GM19324 (cell line): ENCODE results near the gene CHPF.

Experiments
- ATAC-seq: cut with Tn5 transposase; IDR thresholded peaks from one replicate; pipeline ENCODE4 v1.9.1; 2021; ENCODE audit warnings: mild to moderate bottlenecking, moderate library complexity; ENCODE audit not compliant: unreplicated experiment, low FRiP score

The CHPF gene, protein sequence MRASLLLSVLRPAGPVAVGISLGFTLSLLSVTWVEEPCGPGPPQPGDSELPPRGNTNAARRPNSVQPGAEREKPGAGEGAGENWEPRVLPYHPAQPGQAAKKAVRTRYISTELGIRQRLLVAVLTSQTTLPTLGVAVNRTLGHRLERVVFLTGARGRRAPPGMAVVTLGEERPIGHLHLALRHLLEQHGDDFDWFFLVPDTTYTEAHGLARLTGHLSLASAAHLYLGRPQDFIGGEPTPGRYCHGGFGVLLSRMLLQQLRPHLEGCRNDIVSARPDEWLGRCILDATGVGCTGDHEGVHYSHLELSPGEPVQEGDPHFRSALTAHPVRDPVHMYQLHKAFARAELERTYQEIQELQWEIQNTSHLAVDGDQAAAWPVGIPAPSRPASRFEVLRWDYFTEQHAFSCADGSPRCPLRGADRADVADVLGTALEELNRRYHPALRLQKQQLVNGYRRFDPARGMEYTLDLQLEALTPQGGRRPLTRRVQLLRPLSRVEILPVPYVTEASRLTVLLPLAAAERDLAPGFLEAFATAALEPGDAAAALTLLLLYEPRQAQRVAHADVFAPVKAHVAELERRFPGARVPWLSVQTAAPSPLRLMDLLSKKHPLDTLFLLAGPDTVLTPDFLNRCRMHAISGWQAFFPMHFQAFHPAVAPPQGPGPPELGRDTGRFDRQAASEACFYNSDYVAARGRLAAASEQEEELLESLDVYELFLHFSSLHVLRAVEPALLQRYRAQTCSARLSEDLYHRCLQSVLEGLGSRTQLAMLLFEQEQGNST

GRCh38 chr2:219543596-219544358 is at the start of gene CHPF, which contains the start of gene TMEM198:
TSS of gene CHPF (minus strand) at chr2:219543809. CDS start at chr2:219543538, 271 bp downstream.
TSS of gene TMEM198 (plus strand) at chr2:219544028. CDS start at chr2:219544728, 700 bp downstream.
- peak; percentile 80 for ATAC-seq

DNA sequence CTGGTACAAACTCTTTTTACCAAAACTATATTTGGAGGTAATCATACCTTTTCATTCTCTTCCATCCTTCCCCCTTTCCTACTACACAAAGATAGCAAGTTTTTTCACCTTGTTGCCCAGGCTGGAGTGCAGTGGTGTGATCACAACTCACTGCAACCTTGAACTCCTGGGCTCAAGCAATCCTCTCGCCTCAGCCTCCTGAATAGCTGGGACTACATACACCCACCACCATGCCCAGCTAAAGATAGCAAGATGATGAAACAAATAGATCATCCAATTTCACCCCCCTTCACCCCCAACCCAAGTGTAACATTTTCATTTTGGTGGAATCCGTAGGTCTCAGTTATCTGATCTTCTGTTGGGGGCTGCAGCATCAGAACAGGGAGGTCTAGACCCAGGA is 49.5 kb upstream of the CHPF start:
- no peak for ATAC-seq

DNA sequence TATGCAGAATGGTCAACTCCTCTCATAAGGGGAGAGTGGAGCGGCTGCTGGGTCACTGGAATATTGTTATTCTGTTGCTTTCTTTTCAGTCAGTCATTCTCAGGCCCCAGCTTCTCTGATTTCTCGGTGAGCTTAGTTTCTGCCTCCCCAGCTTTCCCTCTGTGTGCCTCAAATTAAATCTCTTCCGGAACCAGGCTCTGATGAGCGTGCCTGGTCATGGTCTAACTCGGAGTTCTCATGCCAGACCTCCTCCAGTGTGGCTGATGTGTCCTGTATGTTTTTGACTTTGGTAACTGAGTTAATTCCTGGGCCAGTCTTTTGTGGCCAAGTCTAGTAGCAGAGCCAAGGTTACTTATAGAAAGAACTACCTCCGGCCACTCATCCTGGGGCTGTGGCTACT is 49.1 kb upstream of the CHPF start:
- no peak for ATAC-seq

DNA sequence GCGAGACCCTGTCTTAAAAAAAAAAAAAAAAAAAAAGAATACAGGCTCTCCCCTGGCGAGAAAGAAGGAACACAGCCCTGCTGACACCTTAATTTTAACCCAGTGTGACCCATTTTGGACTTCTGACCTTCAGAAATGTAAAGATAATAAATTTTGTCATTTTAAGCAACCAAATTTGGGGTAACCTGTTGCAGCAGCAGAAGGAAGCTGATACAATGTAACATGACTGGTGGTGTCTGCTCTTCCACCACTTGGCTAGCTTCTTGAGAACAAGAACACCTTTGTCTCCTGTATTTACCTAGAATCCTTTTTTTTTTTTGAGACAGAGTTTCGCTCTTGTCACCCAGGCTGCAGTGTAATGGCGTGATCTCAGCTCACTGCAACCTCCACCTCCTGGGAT is 47.5 kb upstream of the CHPF start:
- ATAC-seq = no peak

DNA sequence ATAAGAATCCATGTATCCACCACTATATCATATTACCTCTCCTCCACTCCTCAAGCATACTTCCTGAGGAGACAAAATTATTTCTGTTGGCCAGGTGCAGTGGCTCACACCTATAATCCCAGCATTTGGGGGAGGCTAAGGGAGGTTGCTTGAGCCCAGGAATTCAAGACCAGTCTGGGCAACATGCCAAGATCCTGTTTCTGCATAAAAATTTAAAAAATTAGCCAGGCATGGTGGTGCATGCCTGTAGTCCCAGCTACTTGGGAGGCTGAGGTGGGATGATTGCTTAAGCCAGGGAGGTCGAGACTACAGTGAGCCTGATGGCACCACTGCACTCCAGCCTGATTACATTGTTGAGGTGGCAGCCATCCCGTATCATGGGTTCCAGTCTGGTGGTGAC is 37.7 kb upstream of the CHPF start:
- no peak for ATAC-seq

- ATAC-seq = no peak
These were observed 35.4 kb upstream of the CHPF start for GRCh38 chr2:219578811-219579613.

DNA sequence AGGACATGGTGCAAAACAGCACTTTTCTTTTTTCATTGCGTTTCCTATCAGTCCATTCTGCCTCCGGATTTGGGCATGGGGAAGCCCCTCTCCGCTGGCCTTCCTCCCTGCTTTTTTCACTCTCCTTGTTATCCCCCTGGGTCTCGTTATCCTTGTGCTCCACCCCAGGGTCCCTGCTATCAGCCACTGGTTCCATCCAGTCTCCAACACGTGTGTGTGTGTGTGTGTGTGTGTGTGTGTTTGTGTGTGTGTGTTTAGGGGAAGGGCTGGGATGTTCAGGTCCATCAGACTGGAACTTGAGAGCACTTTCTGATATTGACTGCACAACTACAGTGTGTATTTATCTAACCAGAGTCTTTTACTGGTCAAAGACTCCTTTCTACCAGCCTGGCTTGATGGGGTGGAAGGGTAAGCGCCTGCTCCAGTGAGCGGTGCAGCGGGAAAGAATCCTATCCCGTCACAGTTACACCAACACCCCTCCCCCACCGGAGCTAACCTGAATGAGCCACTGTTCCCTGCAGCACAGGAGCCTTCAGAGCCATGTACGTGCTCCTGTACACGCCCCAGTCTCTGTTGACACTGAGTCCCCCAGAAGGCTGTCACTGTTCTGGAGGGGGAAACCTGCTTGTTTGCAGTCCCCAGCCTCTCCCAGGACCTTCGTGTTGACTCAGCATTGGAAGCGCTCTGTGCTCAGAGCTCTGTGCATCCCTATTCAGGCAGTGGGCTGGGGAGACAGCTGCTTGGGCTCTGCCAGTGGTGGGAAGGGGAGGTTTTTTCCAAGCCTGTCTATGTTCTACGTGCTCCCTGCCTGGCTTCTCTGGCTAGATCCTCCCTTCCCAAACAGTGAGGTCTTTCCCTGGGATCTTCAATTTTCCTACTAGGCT is 33.1 kb upstream of the CHPF start:
- no peak for ATAC-seq

- no peak for ATAC-seq
These were observed 32.2 kb upstream of the CHPF start for GRCh38 chr2:219575566-219576504.

- no peak for ATAC-seq
These were observed 31.1 kb upstream of the CHPF start for GRCh38 chr2:219574484-219575311.

DNA sequence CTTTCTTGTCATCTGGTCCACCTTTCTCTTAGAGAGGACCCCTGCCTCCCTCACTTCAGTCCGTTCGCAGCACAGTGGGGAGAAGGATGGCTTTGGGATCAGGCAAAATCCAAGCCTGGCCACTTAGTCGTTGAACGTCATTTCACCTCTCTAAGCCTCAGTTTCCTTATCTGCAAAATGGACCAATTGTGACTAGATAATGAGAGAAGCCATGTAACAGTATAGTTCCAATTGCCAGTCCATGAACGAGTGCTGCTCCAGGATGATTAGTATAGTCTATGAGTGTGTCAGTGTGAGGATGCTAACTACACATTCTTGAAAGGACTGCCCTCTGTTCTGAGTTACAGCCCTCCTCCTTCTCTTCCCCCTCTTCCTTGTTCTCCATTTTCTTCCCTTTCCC is 29.6 kb upstream of the CHPF start:
- no peak for ATAC-seq

DNA sequence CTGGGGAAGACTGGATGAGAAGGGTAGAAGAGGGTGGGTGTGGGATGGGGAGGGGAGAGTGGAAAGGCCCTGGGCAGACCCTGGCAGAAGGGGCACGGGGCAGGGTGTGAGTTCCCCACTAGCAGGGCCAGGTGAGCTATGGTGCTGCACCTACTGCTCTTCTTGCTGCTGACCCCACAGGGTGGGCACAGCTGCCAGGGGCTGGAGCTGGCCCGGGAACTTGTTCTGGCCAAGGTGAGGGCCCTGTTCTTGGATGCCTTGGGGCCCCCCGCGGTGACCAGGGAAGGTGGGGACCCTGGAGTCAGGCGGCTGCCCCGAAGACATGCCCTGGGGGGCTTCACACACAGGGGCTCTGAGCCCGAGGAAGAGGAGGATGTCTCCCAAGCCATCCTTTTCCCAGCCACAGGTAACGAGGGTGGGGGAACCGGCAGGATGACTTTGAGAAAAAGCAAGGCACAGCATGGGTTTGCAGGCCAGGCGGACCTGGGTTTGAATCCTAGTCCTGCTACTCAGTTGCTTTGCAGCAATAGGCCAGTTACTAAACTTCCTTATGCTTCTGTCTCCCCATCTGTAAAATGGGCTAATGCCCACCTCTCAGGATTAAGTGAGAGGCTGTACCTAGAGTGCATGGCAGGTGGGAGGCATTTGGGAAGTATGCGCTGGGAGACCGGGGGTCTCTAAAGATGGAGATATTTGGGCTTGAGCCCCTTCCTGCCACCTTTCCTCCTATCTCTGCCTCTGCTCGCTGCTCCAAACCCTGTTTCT is 28.8 kb upstream of the CHPF start, which contains the start of gene INHA:
TSS of gene INHA (plus strand) at position 74 of the 765 bp plus-strand sequence. CDS start at position 139, 65 bp downstream.
- no peak for ATAC-seq

DNA sequence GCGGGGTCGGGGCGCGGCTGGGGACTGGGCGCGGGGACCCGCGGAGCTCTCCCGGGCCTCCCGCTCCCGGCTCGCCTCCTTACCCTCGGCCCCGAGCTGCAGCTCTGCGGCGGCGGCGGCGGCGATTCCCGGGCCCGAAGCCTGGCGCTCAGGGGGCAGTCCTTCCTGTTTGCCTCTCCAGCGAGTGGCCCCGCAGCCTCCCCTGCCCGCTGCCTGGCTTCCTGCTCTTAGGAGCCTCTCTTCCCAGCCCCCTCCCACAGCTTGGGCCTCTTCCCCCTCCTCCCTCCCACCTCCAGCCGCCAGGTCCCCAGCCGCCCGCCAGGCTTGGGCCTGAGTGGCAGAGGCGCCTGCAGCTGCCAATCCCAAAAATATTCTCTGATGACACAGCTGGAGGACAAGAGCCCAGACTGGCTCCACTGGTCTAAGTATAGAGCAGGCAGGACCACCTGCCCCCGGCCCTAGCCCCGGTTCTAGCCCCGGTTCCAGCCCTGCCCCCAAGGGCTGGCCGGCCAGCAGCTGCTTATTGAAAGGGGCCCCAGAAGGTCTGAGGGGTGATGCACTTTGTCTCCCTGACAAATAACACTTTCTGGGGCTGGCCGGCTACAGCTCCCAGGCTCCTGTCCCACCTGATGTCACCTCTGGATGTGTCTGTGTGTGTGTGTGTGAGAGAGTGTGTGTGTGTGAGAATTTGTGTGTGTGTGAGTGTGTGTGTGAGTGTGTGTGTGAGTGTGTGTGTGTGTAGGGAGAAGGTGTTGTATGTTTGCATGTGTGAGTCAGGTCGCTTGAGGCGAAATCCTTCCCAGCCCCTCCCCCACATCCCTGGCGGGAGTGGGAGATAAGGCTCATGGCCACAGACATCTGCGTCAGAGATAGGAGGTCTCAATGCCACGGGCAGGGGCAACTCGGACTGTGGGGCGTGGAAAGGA is 28.0 kb upstream of the CHPF start, which contains the start of gene OBSL1:
TSS of gene OBSL1 (minus strand) at position 229 of the 926 bp plus-strand sequence. CDS start 307 bp downstream, outside the sequence.
- ATAC-seq = no peak

DNA sequence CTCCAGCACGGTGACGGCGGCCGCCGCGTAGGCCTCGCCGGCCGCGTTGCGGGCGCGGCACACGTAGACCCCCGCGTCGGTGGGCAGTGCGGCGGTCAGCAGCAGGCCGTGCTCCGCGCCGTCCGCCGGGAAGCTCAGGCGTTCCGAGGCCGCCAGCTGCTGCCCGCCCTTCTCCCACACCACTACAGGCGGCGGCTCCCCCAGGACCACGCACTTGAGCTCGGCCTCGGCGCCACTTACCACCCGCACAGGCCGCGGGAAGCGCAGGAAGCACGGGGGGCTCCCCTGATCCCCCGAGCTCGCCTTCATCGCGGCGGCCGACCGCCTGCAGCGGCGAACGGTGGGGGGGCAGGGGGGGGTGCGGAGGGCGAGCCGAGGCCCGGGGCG is 27.3 kb upstream of the CHPF start:
- no peak for ATAC-seq

DNA sequence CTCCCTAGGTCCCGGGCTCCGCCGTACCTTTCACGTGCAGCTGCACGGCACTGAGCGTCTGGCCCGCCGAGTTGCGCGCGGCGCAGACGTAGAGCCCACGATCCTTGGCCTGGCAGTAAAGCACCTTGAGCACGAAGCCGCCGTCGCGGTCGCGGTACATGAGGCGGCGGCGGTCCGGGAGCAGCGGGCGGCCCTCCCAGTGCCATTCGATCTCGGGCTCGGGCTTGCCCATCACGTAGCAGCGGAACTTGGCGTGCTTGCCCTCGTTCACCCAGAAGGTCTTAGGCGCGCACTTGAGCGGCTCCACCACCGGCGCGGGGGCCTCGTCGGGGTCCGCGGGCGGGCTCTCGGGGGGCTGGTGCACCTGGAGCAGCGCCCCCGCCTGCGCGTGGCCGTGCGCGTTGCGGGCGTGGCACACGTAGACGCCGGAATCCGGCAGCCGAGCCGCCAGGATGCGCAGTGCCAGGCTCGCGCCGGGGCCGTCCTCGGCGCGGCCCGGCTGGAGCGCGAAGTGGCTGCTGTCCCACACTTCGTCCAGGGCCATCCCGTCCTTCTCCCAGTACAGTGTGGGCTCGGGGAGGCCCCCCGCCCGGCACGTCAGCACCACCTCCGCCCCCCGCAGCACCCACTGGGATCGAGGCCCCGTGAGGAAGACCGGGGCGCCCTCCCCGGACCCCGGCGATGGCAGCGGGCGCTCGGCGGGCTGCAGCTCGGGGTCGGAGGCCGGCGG is 26.8 kb upstream of the CHPF start:
- ATAC-seq = no peak

DNA sequence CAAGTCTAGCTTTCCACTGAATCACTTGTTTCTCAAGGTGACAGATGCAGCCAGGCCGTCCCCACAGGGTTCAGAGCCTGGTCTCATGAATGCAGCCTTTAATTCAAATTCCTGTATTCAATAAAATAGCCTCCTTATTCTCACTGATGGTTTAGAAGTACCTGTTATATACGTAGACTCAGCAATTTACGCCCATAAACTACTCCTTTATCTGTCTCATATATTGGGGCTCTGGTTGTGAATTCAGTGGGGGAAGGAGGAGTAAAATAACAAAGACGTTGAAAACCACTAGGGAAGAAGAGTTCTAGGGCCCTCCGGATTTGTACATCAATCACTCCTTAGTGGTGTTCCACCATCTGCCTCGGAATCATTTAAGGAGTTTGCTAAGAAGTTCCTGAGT is 26.0 kb upstream of the CHPF start:
- no peak for ATAC-seq
